ENCODE measurements around the gene CAMTA1.

The CAMTA1 gene

GRCh38 chr1:6928106-6928885 lies 143.0 kb downstream of the CAMTA1 start:
- POLR2A ChIA-PET, result no interaction called here
- DNase-seq (ENCODE audit: extremely low spot score), result no peak
- TF ChIP-seq SP1 (IDR thresholded peaks at IDR 0.05) (no peak), NFRKB (IDR thresholded peaks at IDR 0.05) (no peak), ZNF384 (IDR thresholded peaks at IDR 0.05) (no peak), FOXA1 (IDR thresholded peaks at IDR 0.05) (no peak), CTBP1 (IDR thresholded peaks at IDR 0.05; ENCODE audit: borderline replicate concordance) (no peak), SUZ12 (IDR thresholded peaks at IDR 0.05) (no peak), PKNOX1 (IDR thresholded peaks at IDR 0.05) (no peak)
- CTCF ChIA-PET, result interaction anchor here (0.6 kb wide), 1 partner anchor 740 kb away, joined by 5 read pairs; no protein-coding TSS in a partner anchor

- TF ChIP-seq ZNF384 (IDR thresholded peaks at IDR 0.05) (no peak), SP1 (IDR thresholded peaks at IDR 0.05) (no peak), TARDBP (IDR thresholded peaks at IDR 0.05) (no peak), BHLHE40 (IDR thresholded peaks at IDR 0.05; ENCODE audit: borderline replicate concordance) (no peak), ELF4 (IDR thresholded peaks at IDR 0.05) (no peak), CTBP1 (IDR thresholded peaks at IDR 0.05; ENCODE audit: borderline replicate concordance) (no peak), FOXM1 (IDR thresholded peaks at IDR 0.05; ENCODE audit: borderline replicate concordance) (no peak), SUZ12 (IDR thresholded peaks at IDR 0.05) (no peak)
- POLR2A ChIA-PET, result no interaction called here
- DNase-seq (ENCODE audit: extremely low spot score), result no peak
- CTCF ChIA-PET, result no interaction called here
Observed at GRCh38 chr1:6930732-6931300, 145.6 kb downstream of the CAMTA1 start.

- TF ChIP-seq SUZ12 (IDR thresholded peaks at IDR 0.05) (no peak), PKNOX1 (IDR thresholded peaks at IDR 0.05) (no peak), BHLHE40 (IDR thresholded peaks at IDR 0.05; ENCODE audit: borderline replicate concordance) (no peak), FOXK2 (IDR thresholded peaks at IDR 0.05) (no peak), NFRKB (IDR thresholded peaks at IDR 0.05) (no peak), CTBP1 (IDR thresholded peaks at IDR 0.05; ENCODE audit: borderline replicate concordance) (no peak), FOXA1 (IDR thresholded peaks at IDR 0.05) (no peak), SP1 (IDR thresholded peaks at IDR 0.05) (no peak), TARDBP (IDR thresholded peaks at IDR 0.05) (no peak), ZNF384 (IDR thresholded peaks at IDR 0.05) (no peak), HDGF (IDR thresholded peaks at IDR 0.05; ENCODE audit: borderline replicate concordance) (no peak), ELF4 (IDR thresholded peaks at IDR 0.05) (no peak), ARNT (IDR thresholded peaks at IDR 0.05) (no peak), FOXM1 (IDR thresholded peaks at IDR 0.05; ENCODE audit: borderline replicate concordance) (no peak), LEF1 (IDR thresholded peaks at IDR 0.05; ENCODE audit: borderline replicate concordance) (no peak)
- DNase-seq (ENCODE audit: extremely low spot score), result no peak
- CTCF ChIA-PET, result interaction anchor here (0.5 kb wide), 1 partner anchor 45 kb away, joined by 3 read pairs; no protein-coding TSS in a partner anchor
- POLR2A ChIA-PET, result interaction anchor here (0.6 kb wide), 1 partner anchor 150 kb away, joined by 3 read pairs; the partner anchor contains the start of gene CAMTA1
Observed at GRCh38 chr1:6935361-6935883, 150.2 kb downstream of the CAMTA1 start.

- POLR2A ChIA-PET, result no interaction called here
Observed at GRCh38 chr1:6935911-6936690, 150.8 kb downstream of the CAMTA1 start.

GRCh38 chr1:6937048-6937447 lies 151.8 kb downstream of the CAMTA1 start:
- POLR2A ChIA-PET, result no interaction called here
- DNase-seq (ENCODE audit: extremely low spot score), result no peak
- CTCF ChIA-PET, result no interaction called here
- no peak for TF ChIP-seq CTBP1 (IDR thresholded peaks at IDR 0.05; ENCODE audit: borderline replicate concordance)
- no peak for TF ChIP-seq BHLHE40 (IDR thresholded peaks at IDR 0.05; ENCODE audit: borderline replicate concordance)
- TF ChIP-seq TARDBP (IDR thresholded peaks at IDR 0.05), result no peak
- no peak for TF ChIP-seq ELF4 (IDR thresholded peaks at IDR 0.05)
- no peak for TF ChIP-seq FOXM1 (IDR thresholded peaks at IDR 0.05; ENCODE audit: borderline replicate concordance)
- TF ChIP-seq ARNT (IDR thresholded peaks at IDR 0.05), result no peak
- TF ChIP-seq PKNOX1 (IDR thresholded peaks at IDR 0.05), result no peak
- no peak for TF ChIP-seq FOXA1 (IDR thresholded peaks at IDR 0.05)
- no peak for TF ChIP-seq SP1 (IDR thresholded peaks at IDR 0.05)

More at GRCh38 chr1:6935911-6936690, 150.8 kb downstream of the CAMTA1 start:
- CTCF ChIA-PET, result interaction anchor here (0.5 kb wide), 1 partner anchor 690 kb away, joined by 3 read pairs; no protein-coding TSS in a partner anchor
- no peak for TF ChIP-seq PKNOX1 (IDR thresholded peaks at IDR 0.05)
- DNase-seq (ENCODE audit: extremely low spot score), result no peak
